Measurements from ENCODE around the gene ATAD2B.
"Not testable (repeated sequence)": the region's sequence is repeated elsewhere in the genome, so short reads cannot be mapped to it uniquely, and the experiment has no call there.

ATAD2B gene

GRCh38 chr2:23791030-23791429 is 135.9 kb downstream of the ATAD2B start:
- DNase-seq (ENCODE audit: low read depth, low spot score): no peak

GRCh38 chr2:23789012-23789411 is 137.9 kb downstream of the ATAD2B start:
- no peak for DNase-seq (ENCODE audit: low read depth, low spot score)

GRCh38 chr2:23788100-23788499 is 138.8 kb downstream of the ATAD2B start:
- no peak for DNase-seq (ENCODE audit: low read depth, low spot score)

- DNase-seq (ENCODE audit: low read depth, low spot score): no peak
These were observed 142.0 kb downstream of the ATAD2B start for GRCh38 chr2:23784971-23785370.

- DNase-seq (ENCODE audit: low read depth, low spot score): no peak
These were observed 144.3 kb downstream of the ATAD2B start for GRCh38 chr2:23782646-23783045.

- no peak for DNase-seq (ENCODE audit: low read depth, low spot score)
These were observed 144.8 kb downstream of the ATAD2B start for GRCh38 chr2:23782126-23782525.

GRCh38 chr2:23780465-23780864 is 146.5 kb downstream of the ATAD2B start:
- DNase-seq (ENCODE audit: low read depth, low spot score): not testable (repeated sequence)

- no peak for DNase-seq (ENCODE audit: low read depth, low spot score)
These were observed 149.1 kb downstream of the ATAD2B start for GRCh38 chr2:23777826-23778225.

GRCh38 chr2:23776021-23776420 is 150.9 kb downstream of the ATAD2B start:
- no peak for DNase-seq (ENCODE audit: low read depth, low spot score)

- no peak for DNase-seq (ENCODE audit: low read depth, low spot score)
These were observed 154.2 kb downstream of the ATAD2B start for GRCh38 chr2:23772684-23773083.

GRCh38 chr2:23772056-23772455 is 154.9 kb downstream of the ATAD2B start:
- no peak for DNase-seq (ENCODE audit: low read depth, low spot score)

GRCh38 chr2:23769364-23769763 is 157.6 kb downstream of the ATAD2B start:
- DNase-seq (ENCODE audit: low read depth, low spot score): no peak

GRCh38 chr2:23767876-23768621 is 158.9 kb downstream of the ATAD2B start:
- DNase-seq (ENCODE audit: low read depth, low spot score): no peak

- DNase-seq (ENCODE audit: low read depth, low spot score): no peak
These were observed 164.8 kb downstream of the ATAD2B start for GRCh38 chr2:23762141-23762540.

- no peak for DNase-seq (ENCODE audit: low read depth, low spot score)
These were observed 165.3 kb downstream of the ATAD2B start for GRCh38 chr2:23761638-23762037.

- no peak for DNase-seq (ENCODE audit: low read depth, low spot score)
These were observed 166.2 kb downstream of the ATAD2B start for GRCh38 chr2:23760736-23761135.

GRCh38 chr2:23757686-23758433 is 169.1 kb downstream of the ATAD2B start:
- DNase-seq (ENCODE audit: low read depth, low spot score): no peak

GRCh38 chr2:23756593-23757292 is 170.2 kb downstream of the ATAD2B start:
- no peak for DNase-seq (ENCODE audit: low read depth, low spot score)

- no peak for DNase-seq (ENCODE audit: low read depth, low spot score)
These were observed 172.0 kb downstream of the ATAD2B start for GRCh38 chr2:23754970-23755369.

GRCh38 chr2:23753291-23754010 is 173.5 kb downstream of the ATAD2B start:
- DNase-seq (ENCODE audit: low read depth, low spot score): no peak

- DNase-seq (ENCODE audit: low read depth, low spot score): no peak
These were observed 175.1 kb downstream of the ATAD2B start for GRCh38 chr2:23751747-23752265.
